Hepatocyte (in vitro differentiated cells): ENCODE results near the gene DDX39A. TPM values are rescaled to one million over a fixed set of nuclear protein-coding genes. Genes with fewer than 3 reads are reported as not detected.

Experiments used
- DNase-seq: peaks from one replicate; pipeline ENCODE4 v3.0.0-alpha.2; 2016; ENCODE audit warnings: low spot score
- H2AFZ ChIP-seq: fragments of 200-600 bp; sonication (generic); 2 replicates; pipeline ENCODE4 v1.6.0; 2016; ENCODE audit warnings: antibody characterized with exemption, mild to moderate bottlenecking
- H3K27ac ChIP-seq: fragments of 200-600 bp; sonication (generic); 2 replicates; pipeline ENCODE4 v1.5.1; 2016; ENCODE audit warnings: mild to moderate bottlenecking
- H3K27me3 ChIP-seq: fragments of 200-600 bp; sonication (generic); 2 replicates; pipeline ENCODE4 v1.6.1; 2016
- H3K36me3 ChIP-seq: fragments of 200-600 bp; sonication (generic); replicated peaks from 2 replicates; pipeline ENCODE4 v1.5.1; 2016; ENCODE audit warnings: low read depth; ENCODE audit not compliant: insufficient read depth
- H3K4me1 ChIP-seq: fragments of 200-600 bp; sonication (generic); 2 replicates; pipeline ENCODE4 v1.5.1; 2016; ENCODE audit warnings: mild to moderate bottlenecking, moderate library complexity; ENCODE audit not compliant: insufficient read depth
- H3K4me2 ChIP-seq: fragments of 200-600 bp; sonication (generic); 2 replicates; pipeline ENCODE4 v1.6.0; 2016
- H3K4me3 ChIP-seq: fragments of 200-600 bp; sonication (generic); 2 replicates; pipeline ENCODE4 v1.5.1; 2016; ENCODE audit warnings: mild to moderate bottlenecking
- H3K79me2 ChIP-seq: fragments of 200-600 bp; sonication (generic); 2 replicates; pipeline ENCODE4 v1.6.0; 2017; ENCODE audit warnings: mild to moderate bottlenecking
- H3K9me2 ChIP-seq: fragments of 200-600 bp; sonication (generic); replicated peaks from 2 replicates; pipeline ENCODE4 v1.6.0; 2017; ENCODE audit warnings: mild to moderate bottlenecking; ENCODE audit not compliant: insufficient read depth
- H3K9me3 ChIP-seq: fragments of 200-600 bp; sonication (generic); 2 replicates; pipeline ENCODE4 v1.5.1; 2016; ENCODE audit warnings: low read depth, mild to moderate bottlenecking
- H4K20me1 ChIP-seq: fragments of 200-600 bp; sonication (generic); 2 replicates; pipeline ENCODE4 v1.6.0; 2016; ENCODE audit warnings: mild to moderate bottlenecking; ENCODE audit not compliant: insufficient read depth, poor library complexity, severe bottlenecking
- EZH2 ChIP-seq: fragments of 200-600 bp; sonication (generic); IDR thresholded peaks from 2 replicates; pipeline ENCODE4 v1.6.1; 2016; ENCODE audit warnings: antibody characterized with exemption, mild to moderate bottlenecking, borderline replicate concordance
- EZH2phosphoT487 ChIP-seq: fragments of 200-600 bp; sonication (generic); IDR thresholded peaks from one replicate; pipeline ENCODE4 v1.6.1; 2018; ENCODE audit warnings: antibody characterized with exemption, mild to moderate bottlenecking, low read depth, moderate library complexity; ENCODE audit not compliant: unreplicated experiment, severe bottlenecking
- WGBS: methylation state at CpG from one replicate; pipeline ENCODE4 v1.1.6; 2016; ENCODE audit warnings: low lambda C conversion rate; ENCODE audit errors: missing lambda C conversion rate; 5-methylcytosine and 5-hydroxymethylcytosine counted together
- polyA plus RNA-seq: library from polyadenylated mRNA; unstranded; fragments of >200 nt; fragmentation: Nextera tagmentation; extraction: Ambion mirVana; gene quantifications from 2 replicates; pipeline ENCODE4 v1.2.1, GENCODE V29; 2016
- total RNA-seq: library from RNA; depleted of rRNA; stranded (reverse); fragments of >200 nt; gene quantifications from 2 replicates; pipeline ENCODE4 v1.2.3, GENCODE V29; 2014
- TF ChIP-seq, protein P1 (sequence below): fragments of 200-600 bp; sonication (generic); IDR thresholded peaks from 2 replicates; pipeline ENCODE4 v1.5.1; 2016; ENCODE audit warnings: antibody characterized with exemption, mild to moderate bottlenecking; ENCODE audit not compliant: poor library complexity

Gene DDX39A
- total and polyA plus RNA-seq, 2 experiments from 2014 or later, result 79.2 to 106 TPM

DNA sequence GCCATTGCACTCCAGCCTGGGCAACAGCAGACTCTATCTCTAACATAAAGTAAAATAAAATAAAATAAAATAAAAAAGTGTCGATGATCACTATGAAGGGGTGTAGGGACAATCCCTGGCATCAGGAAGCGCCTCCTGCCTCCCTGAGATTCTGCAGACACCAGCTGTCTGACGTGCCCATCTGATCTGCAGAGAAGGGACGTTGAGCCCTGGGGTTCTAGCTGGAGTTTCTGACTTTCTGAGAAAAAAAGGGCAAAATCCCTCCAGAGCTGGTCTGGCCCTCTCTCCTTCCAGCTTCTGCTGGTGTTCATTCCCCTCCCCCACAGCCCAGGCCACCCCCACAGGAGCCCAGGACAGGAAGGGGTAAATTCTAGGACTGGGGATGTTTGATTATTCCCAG, 40.3 kb downstream of the DDX39A start:
- WGBS, result 75% methylated on average over 4 of the region's 4 CpGs
- no peaks in the 10 kb centered on the region for H3K36me3 ChIP-seq
- H3K27me3 ChIP-seq, result no peaks in the 10 kb centered on the region
- peaks cover 25% of the 10 kb centered on the region for H3K4me1 ChIP-seq
- no peaks in the 10 kb centered on the region for H4K20me1 ChIP-seq
- no peak overlapping the region for H3K4me2 ChIP-seq
- TF ChIP-seq EZH2phosphoT487 (no peak), EZH2 (no peak)
- TF ChIP-seq, protein P1, sequence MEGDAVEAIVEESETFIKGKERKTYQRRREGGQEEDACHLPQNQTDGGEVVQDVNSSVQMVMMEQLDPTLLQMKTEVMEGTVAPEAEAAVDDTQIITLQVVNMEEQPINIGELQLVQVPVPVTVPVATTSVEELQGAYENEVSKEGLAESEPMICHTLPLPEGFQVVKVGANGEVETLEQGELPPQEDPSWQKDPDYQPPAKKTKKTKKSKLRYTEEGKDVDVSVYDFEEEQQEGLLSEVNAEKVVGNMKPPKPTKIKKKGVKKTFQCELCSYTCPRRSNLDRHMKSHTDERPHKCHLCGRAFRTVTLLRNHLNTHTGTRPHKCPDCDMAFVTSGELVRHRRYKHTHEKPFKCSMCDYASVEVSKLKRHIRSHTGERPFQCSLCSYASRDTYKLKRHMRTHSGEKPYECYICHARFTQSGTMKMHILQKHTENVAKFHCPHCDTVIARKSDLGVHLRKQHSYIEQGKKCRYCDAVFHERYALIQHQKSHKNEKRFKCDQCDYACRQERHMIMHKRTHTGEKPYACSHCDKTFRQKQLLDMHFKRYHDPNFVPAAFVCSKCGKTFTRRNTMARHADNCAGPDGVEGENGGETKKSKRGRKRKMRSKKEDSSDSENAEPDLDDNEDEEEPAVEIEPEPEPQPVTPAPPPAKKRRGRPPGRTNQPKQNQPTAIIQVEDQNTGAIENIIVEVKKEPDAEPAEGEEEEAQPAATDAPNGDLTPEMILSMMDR, result no peak
- no peaks in the 10 kb centered on the region for H3K9me3 ChIP-seq
- H3K27ac ChIP-seq, result no peak overlapping the region
- no peak for DNase-seq
- H3K4me3 ChIP-seq, result no peak overlapping the region
- no peak overlapping the region for H2AFZ ChIP-seq
- no peaks in the 10 kb centered on the region for H3K9me2 ChIP-seq
- no peaks in the 10 kb centered on the region for H3K79me2 ChIP-seq

DNA sequence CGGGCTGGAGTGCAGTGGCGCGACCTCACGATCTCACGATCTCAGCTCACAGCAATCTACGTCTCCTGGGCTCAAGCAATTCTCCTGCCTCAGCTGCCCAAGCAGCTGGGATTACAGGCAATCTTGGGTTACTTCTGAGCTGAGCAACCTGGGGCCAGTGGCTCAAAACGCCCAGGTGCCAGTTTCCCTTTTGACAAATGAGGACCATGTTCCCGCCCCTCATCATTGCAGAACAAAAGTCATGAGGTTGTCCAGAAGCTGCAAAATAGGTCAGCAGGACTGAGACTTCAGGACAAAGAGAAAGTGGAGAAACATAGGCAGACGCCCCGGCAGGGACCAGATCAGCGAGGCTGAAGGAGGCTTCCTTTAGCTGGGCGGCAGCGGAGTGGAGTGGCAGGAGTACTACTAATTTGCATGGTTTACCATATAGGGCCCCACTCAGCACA, 41.2 kb downstream of the DDX39A start:
- H3K36me3 ChIP-seq, result no peaks in the 10 kb centered on the region
- H3K9me2 ChIP-seq, result no peaks in the 10 kb centered on the region
- no peaks in the 10 kb centered on the region for H3K27me3 ChIP-seq
- no peaks in the 10 kb centered on the region for H3K9me3 ChIP-seq
- 63% methylated on average over 13 of the region's 13 CpGs for WGBS
- H3K79me2 ChIP-seq, result no peaks in the 10 kb centered on the region
- no peak overlapping the region for H3K27ac ChIP-seq
- peak overlapping the region; percentile 32 for H3K4me2 ChIP-seq
- H3K4me1 ChIP-seq, result peaks cover 25% of the 10 kb centered on the region
- no peaks in the 10 kb centered on the region for H4K20me1 ChIP-seq
- TF ChIP-seq, protein P1, result no peak
- TF ChIP-seq EZH2, result no peak
- TF ChIP-seq EZH2phosphoT487, result no peak
- H3K4me3 ChIP-seq, result no peak overlapping the region
- peak overlapping the region; percentile 49 for H2AFZ ChIP-seq
- no peak for DNase-seq

DNA sequence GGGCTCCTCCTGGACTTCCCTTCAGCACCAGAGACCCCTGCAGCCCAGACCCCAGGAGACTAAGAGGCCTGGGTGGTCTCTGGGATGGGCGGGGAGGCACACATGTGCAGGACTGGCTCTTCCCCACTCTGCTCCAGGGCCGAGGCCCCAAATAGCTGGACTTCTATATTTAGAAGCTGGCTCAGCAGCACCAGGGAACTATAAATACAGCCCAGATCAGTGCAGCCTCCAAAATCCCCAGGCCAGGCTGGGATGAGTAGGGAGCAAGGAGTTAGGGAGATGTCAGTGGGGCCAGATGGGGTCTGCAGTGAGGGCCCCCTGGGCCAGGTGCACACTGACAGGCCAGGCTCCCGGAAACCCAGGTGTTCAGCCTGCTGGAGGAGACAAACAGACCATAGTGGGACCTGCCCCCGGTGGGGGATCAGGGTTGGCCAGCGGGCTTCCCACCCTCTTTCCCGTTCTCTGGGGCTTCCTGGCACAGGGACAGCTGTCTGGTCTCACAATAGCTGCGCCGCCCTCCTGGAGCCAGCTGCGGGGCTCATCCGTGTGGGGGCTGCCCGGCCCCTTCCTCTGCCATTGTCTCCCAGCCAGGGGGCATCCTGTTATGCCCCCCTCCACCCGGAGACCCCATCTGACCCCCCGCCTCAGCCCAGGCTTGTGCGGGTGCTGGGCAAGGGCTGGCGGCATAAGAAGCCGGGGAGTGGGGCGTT, 43.4 kb downstream of the DDX39A start:
- no peak for DNase-seq
- Histone ChIP-seq H2AFZ (no peak overlapping the region), H3K9me2 (no peaks in the 10 kb centered on the region), H3K4me1 (peaks cover 12% of the 10 kb centered on the region), H3K27me3 (no peaks in the 10 kb centered on the region), H3K27ac (peak overlapping the region; percentile 60), H3K4me2 (no peak overlapping the region), H4K20me1 (no peaks in the 10 kb centered on the region), H3K79me2 (no peaks in the 10 kb centered on the region), H3K36me3 (no peaks in the 10 kb centered on the region), H3K4me3 (no peak overlapping the region), H3K9me3 (no peaks in the 10 kb centered on the region)
- TF ChIP-seq EZH2phosphoT487 (no peak), EZH2 (no peak)
- TF ChIP-seq, protein P1, result no peak
- 76% methylated on average over 11 of the region's 17 CpGs for WGBS
